Measurements from ENCODE around the gene MYH9.

GRCh38 chr22:36329254-36330078 lies 58.3 kb downstream of the MYH9 start:
- TF ChIP-seq CTCF (IDR thresholded peaks at IDR 0.05): peak in 1 of 4 experiments; percentile 8
- peak; percentile 63 to 71 for TF ChIP-seq POLR2A (IDR thresholded peaks at IDR 0.05)
